Endodermal cell (in vitro differentiated cells): ENCODE data around the gene MINDY4. TPM values are rescaled to one million over a fixed set of nuclear protein-coding genes. Genes with fewer than 3 reads are reported as not detected.

Experiments used
- DNase-seq: peaks from one replicate; pipeline ENCODE4 v3.0.0-alpha.2; 2017
- H3K27ac ChIP-seq: 2 replicates; pipeline ENCODE4 v1.5.1; 2013; ENCODE audit warnings: mild to moderate bottlenecking, low read depth, low read length, moderate library complexity
- H3K27me3 ChIP-seq: 2 replicates; pipeline ENCODE4 v1.6.1; 2013; ENCODE audit warnings: mild to moderate bottlenecking, low read length, moderate library complexity; ENCODE audit not compliant: insufficient read depth, control insufficient read depth, poor library complexity, severe bottlenecking
- H3K36me3 ChIP-seq: 2 replicates; pipeline ENCODE4 v1.7.0; 2013; ENCODE audit warnings: mild to moderate bottlenecking, low read length, moderate library complexity; ENCODE audit not compliant: control insufficient read depth, insufficient read depth
- H3K4me1 ChIP-seq: one replicate; pipeline ENCODE4 v1.7.0; 2013; ENCODE audit warnings: low read length; ENCODE audit not compliant: control insufficient read depth, insufficient read depth
- H3K4me3 ChIP-seq: 2 replicates; pipeline ENCODE4 v1.5.1; 2013; ENCODE audit warnings: mild to moderate bottlenecking, low read length, moderate library complexity
- H3K9ac ChIP-seq: 2 replicates; pipeline ENCODE4 v1.6.1; 2013; ENCODE audit warnings: mild to moderate bottlenecking, low read length, moderate library complexity; ENCODE audit not compliant: poor library complexity, severe bottlenecking; ENCODE audit errors: extremely low read depth
- H3K9me3 ChIP-seq: 2 replicates; pipeline ENCODE4 v1.6.1; 2013; ENCODE audit warnings: mild to moderate bottlenecking, low read length, moderate library complexity; ENCODE audit not compliant: control insufficient read depth
- H3K27ac Mint-ChIP-seq: 2 replicates; pipeline ENCODE4 v1.8.0; 2020; ENCODE audit warnings: mixed read lengths
- H3K27me3 Mint-ChIP-seq: 2 replicates; pipeline ENCODE4 v1.8.0; 2021; ENCODE audit warnings: mild to moderate bottlenecking, mixed read lengths; ENCODE audit not compliant: insufficient read depth
- H3K36me3 Mint-ChIP-seq: 2 replicates; pipeline ENCODE4 v1.8.0; 2020; ENCODE audit warnings: low read depth, mixed read lengths
- H3K4me1 Mint-ChIP-seq: 2 replicates; pipeline ENCODE4 v1.8.0; 2020; ENCODE audit warnings: mixed read lengths
- H3K4me3 Mint-ChIP-seq: 2 replicates; pipeline ENCODE4 v1.8.0; 2020; ENCODE audit warnings: mild to moderate bottlenecking, moderate library complexity, mixed read lengths
- H3K9me3 Mint-ChIP-seq: 2 replicates; pipeline ENCODE4 v1.8.0; 2020; ENCODE audit warnings: mild to moderate bottlenecking, mixed read lengths
- WGBS, 2 experiments: methylation state at CpG; one replicate each; pipeline versions ENCODE4 v1.1.5 to v1.1.7; 2013; ENCODE audit warnings: missing lambda C conversion rate in 2 of 2, mixed read lengths in 1 of 2; ENCODE audit not compliant: insufficient coverage in 1 of 2, insufficient read length in 1 of 2; 5-methylcytosine and 5-hydroxymethylcytosine counted together
- total RNA-seq, 2 donors: library from RNA; stranded (reverse); fragmentation: NEBNext Ultra II Directional in 1 of 2; extraction: Animal tissue kit (Norgen Biotek cat#: 25700) in 1 of 2; gene quantifications; 2 replicates in 1 of 2; 3 replicates in 1 of 2; pipeline ENCODE4 v1.2.1, GENCODE V29; 2021
- TF ChIP-seq, protein P1 (sequence below): fragments of 200-600 bp; sonication (generic); conservative IDR thresholded peaks from 2 replicates; pipeline ENCODE4 v1.5.0; 2021; ENCODE audit warnings: antibody characterized with exemption, mild to moderate bottlenecking

The MINDY4 gene
- total RNA-seq, 2 donors from 2014 or later: 7.2 to 8.1 TPM

DNA sequence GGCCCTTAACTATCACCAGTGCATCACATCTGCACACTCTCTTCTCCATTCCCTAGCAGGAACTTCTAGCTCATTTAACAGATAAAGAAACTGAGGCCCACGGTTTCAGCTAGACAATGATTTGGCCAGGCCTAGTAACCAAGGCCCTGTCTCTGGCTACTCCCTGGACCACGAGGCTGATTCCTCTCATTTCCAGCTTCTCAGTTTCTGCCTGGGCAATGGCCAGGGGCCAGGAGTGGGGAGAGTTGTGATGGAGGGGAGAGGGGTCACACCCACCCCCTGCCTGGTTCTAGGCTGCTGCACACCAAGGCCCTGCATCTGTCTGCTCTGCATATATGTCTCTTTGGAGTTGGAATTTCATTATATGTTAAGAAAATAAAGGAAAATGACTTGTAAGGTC is 153.9 kb downstream of the MINDY4 start:
- no peaks in the 10 kb centered on the region for H3K9me3 ChIP-seq
- Mint-ChIP-seq H3K36me3 (no peaks in the 10 kb centered on the region), H3K27me3 (peaks cover 3% of the 10 kb centered on the region), H3K9me3 (peaks cover 7% of the 10 kb centered on the region), H3K27ac (no peak overlapping the region), H3K4me1 (no peaks in the 10 kb centered on the region), H3K4me3 (no peak overlapping the region)
- H3K9ac ChIP-seq: no peak overlapping the region
- no peaks in the 10 kb centered on the region for H3K36me3 ChIP-seq
- no peaks in the 10 kb centered on the region for H3K4me1 ChIP-seq
- no peak overlapping the region for H3K27ac ChIP-seq
- peak; percentile 11 for DNase-seq
- no peak overlapping the region for H3K4me3 ChIP-seq
- TF ChIP-seq, protein P1, sequence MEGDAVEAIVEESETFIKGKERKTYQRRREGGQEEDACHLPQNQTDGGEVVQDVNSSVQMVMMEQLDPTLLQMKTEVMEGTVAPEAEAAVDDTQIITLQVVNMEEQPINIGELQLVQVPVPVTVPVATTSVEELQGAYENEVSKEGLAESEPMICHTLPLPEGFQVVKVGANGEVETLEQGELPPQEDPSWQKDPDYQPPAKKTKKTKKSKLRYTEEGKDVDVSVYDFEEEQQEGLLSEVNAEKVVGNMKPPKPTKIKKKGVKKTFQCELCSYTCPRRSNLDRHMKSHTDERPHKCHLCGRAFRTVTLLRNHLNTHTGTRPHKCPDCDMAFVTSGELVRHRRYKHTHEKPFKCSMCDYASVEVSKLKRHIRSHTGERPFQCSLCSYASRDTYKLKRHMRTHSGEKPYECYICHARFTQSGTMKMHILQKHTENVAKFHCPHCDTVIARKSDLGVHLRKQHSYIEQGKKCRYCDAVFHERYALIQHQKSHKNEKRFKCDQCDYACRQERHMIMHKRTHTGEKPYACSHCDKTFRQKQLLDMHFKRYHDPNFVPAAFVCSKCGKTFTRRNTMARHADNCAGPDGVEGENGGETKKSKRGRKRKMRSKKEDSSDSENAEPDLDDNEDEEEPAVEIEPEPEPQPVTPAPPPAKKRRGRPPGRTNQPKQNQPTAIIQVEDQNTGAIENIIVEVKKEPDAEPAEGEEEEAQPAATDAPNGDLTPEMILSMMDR: no peak
- no peaks in the 10 kb centered on the region for H3K27me3 ChIP-seq
- 85 to 100% methylated on average over 2 of the region's 2 CpGs for WGBS, 2 experiments

DNA sequence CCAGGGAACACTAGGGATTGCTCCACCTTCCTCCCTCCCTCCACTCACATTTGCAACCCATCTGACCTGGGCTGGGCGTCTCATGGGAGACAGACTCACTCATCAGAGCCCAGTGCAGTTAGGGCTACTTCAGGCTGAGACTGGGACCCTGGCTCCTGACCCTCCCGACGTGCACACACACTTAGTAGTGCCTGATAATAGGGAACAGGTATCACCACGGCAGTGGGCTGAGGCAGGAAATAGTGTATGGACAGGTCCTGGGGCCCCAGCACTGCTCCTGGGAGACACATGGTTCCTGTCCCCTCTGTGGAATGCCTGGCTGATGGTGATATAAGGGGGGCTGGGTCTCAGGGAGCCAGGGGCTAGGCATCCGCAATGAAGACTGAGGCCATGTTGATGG is 154.7 kb downstream of the MINDY4 start:
- H3K27ac Mint-ChIP-seq: no peak overlapping the region
- peaks cover 3% of the 10 kb centered on the region for H3K27me3 Mint-ChIP-seq
- H3K36me3 Mint-ChIP-seq: no peaks in the 10 kb centered on the region
- peak; percentile 10 for DNase-seq
- Histone ChIP-seq H3K4me1 (no peaks in the 10 kb centered on the region), H3K36me3 (no peaks in the 10 kb centered on the region), H3K9ac (no peak overlapping the region), H3K27me3 (no peaks in the 10 kb centered on the region), H3K9me3 (no peaks in the 10 kb centered on the region), H3K4me3 (no peak overlapping the region), H3K27ac (no peak overlapping the region)
- TF ChIP-seq, protein P1: no peak
- WGBS, 2 experiments: 91 to 100% methylated on average over 4 to 5 of the region's 5 CpGs
- no peaks in the 10 kb centered on the region for H3K4me1 Mint-ChIP-seq
- no peak overlapping the region for H3K4me3 Mint-ChIP-seq
- peaks cover 7% of the 10 kb centered on the region for H3K9me3 Mint-ChIP-seq

DNA sequence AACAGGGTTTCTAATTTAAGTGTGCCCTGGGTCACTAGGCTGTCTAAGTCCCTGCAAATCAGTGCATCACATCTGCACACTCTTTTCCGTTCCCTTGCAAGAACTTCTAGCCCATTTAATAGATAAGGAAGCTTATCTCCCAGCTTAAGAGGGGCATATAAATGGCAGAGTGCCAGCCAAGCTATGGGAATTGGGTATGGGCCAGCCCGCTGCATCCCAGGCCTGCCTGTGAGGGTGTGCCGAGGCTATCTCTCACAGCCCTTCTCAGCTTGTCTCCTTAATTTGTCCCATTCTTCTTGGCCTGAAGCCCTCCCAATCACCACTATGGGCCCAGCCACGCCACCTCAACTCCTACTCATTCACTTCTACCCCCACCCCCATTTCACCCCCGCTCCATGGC is 155.1 kb downstream of the MINDY4 start:
- Mint-ChIP-seq H3K36me3 (no peaks in the 10 kb centered on the region), H3K4me1 (no peaks in the 10 kb centered on the region), H3K4me3 (no peak overlapping the region), H3K27me3 (peaks cover 4% of the 10 kb centered on the region), H3K27ac (no peak overlapping the region), H3K9me3 (peaks cover 7% of the 10 kb centered on the region)
- Histone ChIP-seq H3K27ac (no peak overlapping the region), H3K36me3 (no peaks in the 10 kb centered on the region), H3K4me3 (no peak overlapping the region), H3K4me1 (no peaks in the 10 kb centered on the region), H3K27me3 (no peaks in the 10 kb centered on the region), H3K9me3 (no peaks in the 10 kb centered on the region), H3K9ac (no peak overlapping the region)
- 90 to 92% methylated on average over 2 to 5 of the region's 5 CpGs for WGBS, 2 experiments
- TF ChIP-seq, protein P1: no peak
- peak; percentile 11 for DNase-seq
